GM18520 (cell line): ENCODE measurements around the gene ATXN7L1.
"Not testable (repeated sequence)": the region's sequence is repeated elsewhere in the genome, so short reads cannot be mapped to it uniquely, and the experiment has no call there.

Source experiments
- ATAC-seq: cut with Tn5 transposase; IDR thresholded peaks from one replicate; pipeline ENCODE4 v1.9.1; 2021; ENCODE audit not compliant: unreplicated experiment

The ATXN7L1 gene

GRCh38 chr7:105623378-105623777 is 253.0 kb downstream of the ATXN7L1 start:
- no peak for ATAC-seq

GRCh38 chr7:105622106-105622731 is 254.2 kb downstream of the ATXN7L1 start:
- ATAC-seq = no peak

- no peak for ATAC-seq
Measured at GRCh38 chr7:105621617-105622016, 254.8 kb downstream of the ATXN7L1 start.

DNA sequence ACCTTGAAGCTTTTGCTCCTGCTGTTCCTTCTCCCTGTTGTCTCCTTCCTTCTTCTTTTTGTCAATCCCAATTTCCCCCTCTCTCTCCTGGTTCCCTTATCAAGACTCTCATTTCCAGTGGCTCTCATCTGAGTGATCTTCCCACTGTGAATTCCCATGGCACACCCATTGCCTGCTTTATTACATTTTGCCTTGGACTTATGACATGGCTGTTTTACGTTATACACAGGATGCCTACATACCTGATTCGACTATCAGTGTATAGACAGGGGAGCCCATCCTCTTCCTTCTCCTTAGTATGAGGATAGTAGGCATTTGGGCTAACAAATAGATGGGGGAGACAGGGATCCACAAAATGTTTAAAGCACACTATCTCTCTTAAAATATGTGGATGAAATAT is 255.2 kb downstream of the ATXN7L1 start:
- ATAC-seq = no peak

DNA sequence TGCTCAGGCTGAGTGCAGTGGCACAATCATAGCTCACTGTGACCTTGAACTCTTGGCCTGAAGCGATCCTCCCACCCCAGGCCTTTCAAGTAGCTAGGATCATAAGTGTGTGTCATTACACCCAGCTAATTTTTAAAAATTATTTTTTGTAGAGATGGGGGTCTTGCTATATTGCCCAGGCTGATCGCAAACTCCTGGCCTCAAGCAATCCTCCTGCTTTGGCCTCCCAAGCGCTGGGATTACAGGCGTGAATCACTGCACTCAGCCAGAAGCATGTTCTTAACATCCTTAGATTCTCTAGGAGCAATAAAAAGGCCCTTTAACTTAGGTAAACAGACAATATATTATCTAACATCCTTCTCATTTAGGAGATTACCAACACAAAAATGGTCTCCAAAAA is 256.8 kb downstream of the ATXN7L1 start:
- no peak for ATAC-seq

- no peak for ATAC-seq
Measured at GRCh38 chr7:105618016-105618296, 258.4 kb downstream of the ATXN7L1 start.

DNA sequence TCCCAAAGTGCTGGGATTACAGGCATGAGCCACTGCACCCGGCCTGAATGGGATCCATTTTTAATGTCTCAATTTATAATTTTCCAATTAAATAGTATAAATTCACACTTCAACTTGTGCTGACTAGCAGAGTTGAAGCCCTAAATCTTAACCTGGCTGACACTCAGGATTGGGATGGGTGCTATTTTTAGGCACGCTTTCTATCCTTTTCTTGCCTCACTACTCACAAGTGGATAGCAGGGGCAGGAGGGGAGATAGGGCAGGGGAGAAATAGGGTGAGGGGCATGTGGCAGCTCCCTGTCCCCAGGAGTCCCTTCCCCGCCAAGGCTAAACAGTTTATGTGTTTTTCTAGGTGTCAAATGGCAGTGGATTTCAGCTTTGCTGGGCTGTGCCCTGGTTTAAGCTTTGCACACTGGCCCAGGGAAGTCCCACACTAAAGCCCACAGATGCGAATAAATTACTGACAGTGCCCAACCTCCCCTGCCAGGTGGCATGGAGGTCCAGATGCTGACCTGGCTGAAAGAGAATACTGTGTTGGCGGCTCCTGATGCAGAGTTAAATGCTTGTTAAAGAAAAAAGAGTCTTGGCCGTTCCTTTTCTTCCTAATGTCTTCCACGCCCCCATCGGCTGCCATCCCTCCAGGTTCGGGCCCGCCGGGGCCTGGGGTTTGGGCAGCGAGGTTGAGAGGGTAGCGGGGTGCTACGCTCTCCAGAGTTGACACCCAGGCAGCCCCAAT is 259.0 kb downstream of the ATXN7L1 start:
- no peak for ATAC-seq

- no peak for ATAC-seq
Measured at GRCh38 chr7:105614341-105614840, 262.0 kb downstream of the ATXN7L1 start.

- ATAC-seq = no peak
Measured at GRCh38 chr7:105613611-105614330, 262.6 kb downstream of the ATXN7L1 start.

DNA sequence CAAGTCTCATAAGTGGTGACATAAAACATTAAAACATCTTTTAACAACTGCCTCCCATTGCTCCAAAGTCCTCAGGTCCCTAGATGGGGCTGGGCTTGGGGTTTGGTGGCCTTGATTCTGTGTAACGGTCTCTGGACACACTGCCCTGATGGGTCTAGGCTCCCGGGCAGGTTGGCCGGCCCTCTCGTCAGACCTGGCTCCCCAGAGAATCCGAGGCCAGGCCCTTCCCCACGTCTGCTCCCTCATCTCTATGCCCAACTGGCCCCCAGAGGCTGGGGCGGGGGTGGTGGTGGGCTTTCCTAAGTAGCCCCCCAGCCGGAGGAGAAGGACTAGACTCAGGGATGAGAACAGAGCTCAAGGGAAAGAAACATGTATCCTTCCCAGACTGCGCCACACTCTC is 263.6 kb downstream of the ATXN7L1 start:
- ATAC-seq = no peak

GRCh38 chr7:105611856-105612775 is 264.3 kb downstream of the ATXN7L1 start:
- no peak for ATAC-seq

GRCh38 chr7:105610165-105610930 is 266.1 kb downstream of the ATXN7L1 start:
- ATAC-seq = no peak

DNA sequence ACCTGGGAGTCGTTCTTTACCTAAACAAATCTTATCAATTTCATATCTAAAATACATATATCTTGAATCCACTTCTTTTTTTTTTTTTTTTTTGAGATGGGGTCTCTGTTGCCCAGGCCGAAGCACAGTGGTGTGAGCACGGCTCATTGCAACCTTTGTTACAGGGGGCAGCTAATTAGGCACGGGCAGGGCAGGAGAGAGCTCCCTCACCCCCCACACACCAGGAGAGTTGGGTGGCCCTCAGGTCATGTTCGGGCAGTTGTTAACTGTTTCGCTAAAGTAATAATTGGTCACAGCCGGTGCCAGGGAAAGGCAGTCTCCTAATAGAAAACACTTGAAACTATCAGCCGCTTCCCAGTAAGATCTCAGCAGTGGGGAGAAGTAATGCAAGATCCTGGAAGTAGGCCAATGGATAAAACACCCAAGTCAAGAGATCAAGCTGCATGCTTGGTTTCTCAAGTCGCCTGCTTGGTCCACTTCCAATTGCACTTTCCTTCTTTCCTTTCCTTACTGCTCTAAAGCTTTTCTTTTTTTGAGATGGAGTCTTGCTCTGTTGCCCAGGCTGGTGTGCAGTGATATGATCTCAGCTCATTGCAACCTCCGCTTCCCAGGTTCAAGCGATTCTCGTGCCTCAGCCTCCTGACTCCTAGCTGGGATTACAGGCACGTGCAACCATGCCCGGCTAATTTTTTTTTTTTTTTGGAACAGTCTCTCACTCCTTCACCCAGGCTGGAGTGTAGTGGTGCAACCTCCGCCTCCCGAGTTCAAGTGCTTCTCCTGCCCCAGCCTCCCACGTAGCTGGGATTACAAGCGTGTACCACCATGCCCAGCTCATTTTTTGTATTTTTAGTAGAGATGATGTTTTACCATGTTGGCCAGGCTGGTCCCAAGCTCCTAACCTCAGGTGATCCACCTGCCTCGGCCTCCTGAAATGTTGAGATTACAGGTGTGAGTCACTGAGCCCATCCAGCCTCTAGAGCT is 273.8 kb downstream of the ATXN7L1 start:
- ATAC-seq = no peak

GRCh38 chr7:105600720-105601550 is 275.5 kb downstream of the ATXN7L1 start:
- ATAC-seq = no peak

DNA sequence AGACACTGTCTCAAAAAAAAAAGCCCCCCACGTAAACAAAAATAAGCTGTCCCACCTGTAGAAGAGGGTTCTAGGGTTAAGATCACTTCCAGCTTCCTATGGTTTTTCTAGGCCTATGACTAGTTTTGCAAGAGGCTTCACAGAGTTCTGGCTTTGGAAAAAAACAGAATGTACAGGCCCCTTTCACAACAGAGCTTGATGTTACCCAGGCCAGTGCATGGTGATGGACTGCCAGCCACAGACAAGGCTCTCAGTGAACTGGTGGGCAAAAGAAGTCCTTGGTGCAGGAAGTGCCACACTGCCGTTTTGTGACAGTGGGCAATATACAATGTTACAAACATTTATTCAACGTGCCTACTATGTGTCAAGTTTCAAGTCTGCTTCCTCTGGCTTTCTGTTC is 276.8 kb downstream of the ATXN7L1 start:
- ATAC-seq = no peak

DNA sequence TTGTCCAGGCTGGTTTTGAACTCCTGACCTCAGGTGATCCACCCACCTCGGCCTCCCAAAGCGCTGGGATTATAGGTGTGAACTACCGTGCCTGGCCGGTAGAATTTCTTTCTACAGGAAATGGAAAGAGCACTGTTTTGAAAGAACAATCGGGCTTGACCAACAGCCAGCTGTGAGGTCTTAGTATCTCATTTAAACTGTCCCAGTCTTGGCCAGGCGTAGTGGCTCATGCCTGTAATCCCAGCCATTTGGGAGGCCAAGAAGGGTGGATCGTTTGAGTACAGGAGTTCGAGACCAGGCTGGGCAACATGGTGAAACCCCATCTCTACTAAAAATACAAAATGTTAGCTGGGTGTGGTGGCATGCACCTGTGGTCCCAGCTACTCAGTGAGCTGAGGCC is 277.3 kb downstream of the ATXN7L1 start:
- ATAC-seq = not testable (repeated sequence)

DNA sequence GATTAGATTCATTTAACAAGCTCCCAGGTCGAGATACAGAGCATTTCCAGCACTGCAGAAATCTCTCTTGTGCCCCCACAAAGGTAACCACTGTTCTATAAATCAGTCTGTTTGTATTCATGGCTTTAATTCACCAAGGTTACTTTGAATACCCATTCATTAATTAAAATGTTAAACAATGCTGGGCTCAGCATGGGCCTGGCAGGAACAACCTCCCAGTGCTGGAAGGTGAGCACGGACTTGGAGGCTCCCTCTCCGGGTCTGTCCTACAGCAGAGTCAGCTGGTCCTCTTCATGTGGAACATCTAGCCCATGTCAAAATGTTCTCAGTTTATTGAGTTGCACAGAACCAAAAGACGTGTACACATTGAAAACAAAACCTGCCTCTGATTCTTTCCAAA is 279.5 kb downstream of the ATXN7L1 start:
- ATAC-seq = no peak

DNA sequence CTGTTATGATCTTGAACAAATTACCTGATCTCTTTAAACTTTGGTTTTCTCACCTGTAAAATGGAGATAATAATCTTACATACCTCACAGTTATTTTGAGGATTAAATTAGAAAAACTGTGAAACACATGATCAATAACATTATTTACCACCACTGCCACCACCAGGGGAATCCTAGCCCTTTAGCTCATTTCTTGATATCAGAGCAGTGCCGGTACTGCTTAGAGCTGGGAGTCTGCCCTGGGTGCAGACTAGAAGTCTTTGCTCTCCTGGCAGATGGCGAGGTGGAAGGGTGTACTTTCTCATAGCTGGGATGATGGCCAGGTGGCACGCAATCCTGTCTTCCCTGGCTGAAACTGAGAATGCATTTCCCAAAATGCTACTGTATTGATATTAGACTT is 282.4 kb downstream of the ATXN7L1 start:
- ATAC-seq = no peak
